GM19463 (cell line): ENCODE measurements around the gene LCORL.
"Not testable (repeated sequence)": the region's sequence is repeated elsewhere in the genome, so short reads cannot be mapped to it uniquely, and the experiment has no call there.

Experiments used
- ATAC-seq: cut with Tn5 transposase; IDR thresholded peaks from one replicate; pipeline ENCODE4 v1.9.1; 2021; ENCODE audit warnings: mild to moderate bottlenecking, moderate library complexity; ENCODE audit not compliant: unreplicated experiment

Gene LCORL

GRCh38 chr4:17861906-17862305 lies 159.6 kb downstream of the LCORL start:
- not testable (repeated sequence) for ATAC-seq

DNA sequence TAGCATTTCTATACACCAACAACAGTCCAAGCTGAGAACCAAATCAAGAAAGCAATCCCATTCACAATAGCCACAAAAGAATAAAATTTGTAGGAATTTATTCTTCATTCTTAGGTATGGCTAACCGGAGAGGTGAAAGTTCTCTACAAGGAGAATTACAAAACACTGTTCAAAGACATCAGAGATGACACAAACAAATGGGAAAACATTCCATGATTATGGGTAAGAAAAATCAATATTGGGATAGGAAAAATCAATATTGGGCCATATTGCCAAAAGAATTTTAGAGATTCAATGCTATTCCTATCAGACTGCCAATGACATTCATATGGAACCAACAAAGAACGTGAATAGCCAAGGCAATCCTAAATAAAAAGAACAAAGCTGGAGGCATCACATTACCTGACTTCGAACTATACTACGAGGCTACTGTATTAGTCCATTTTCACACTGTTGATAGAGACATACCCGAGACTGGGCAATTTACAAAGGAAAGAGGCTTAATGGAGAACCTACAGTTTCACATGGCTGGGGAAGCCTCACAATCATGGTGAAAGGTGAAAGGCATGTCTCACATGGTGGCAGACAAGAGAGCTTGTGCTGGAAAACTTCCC lies 161.7 kb downstream of the LCORL start:
- ATAC-seq = no peak

GRCh38 chr4:17854036-17854435 lies 167.5 kb downstream of the LCORL start:
- ATAC-seq = no peak

DNA sequence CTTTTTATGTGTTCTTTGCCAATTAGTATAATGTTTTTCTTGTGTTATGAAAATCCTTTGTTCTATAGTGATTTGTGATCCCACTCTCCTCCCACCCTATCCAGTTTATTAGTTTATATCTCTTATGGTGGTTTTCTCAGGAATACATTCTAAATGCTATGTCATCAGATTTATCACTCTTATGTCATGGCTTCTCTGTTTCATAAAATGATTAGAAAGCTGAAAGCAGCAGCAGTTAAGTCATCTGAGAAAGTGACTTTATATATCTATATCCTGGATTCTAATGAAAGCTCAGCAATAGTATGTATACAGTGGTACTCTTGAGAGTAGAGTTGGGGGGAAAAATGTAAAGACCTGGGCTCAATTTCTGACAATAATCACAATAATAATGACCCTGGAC lies 169.6 kb downstream of the LCORL start:
- ATAC-seq = no peak

GRCh38 chr4:17850295-17850694 lies 171.3 kb downstream of the LCORL start:
- not testable (repeated sequence) for ATAC-seq

DNA sequence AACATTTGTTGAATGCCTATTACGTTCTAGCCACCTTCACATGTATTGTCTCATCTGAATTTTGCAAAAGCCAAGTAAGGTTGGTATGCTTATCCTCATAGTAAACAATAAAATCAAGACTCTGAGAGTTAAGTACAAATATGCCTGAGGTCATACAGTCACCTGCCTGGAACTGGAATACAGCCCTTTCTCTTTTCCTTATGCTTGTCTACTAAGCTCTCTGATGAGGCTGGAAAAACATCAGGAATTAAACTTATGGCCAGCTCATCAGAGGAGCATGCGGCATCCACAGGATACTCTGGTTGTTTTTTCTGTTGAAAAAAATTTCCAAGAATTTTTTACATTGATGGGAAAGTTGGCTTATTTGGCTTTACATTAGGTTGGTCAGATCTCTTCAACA lies 175.3 kb downstream of the LCORL start:
- ATAC-seq = no peak

GRCh38 chr4:17823871-17824669 lies 197.5 kb downstream of the LCORL start:
- ATAC-seq = no peak

DNA sequence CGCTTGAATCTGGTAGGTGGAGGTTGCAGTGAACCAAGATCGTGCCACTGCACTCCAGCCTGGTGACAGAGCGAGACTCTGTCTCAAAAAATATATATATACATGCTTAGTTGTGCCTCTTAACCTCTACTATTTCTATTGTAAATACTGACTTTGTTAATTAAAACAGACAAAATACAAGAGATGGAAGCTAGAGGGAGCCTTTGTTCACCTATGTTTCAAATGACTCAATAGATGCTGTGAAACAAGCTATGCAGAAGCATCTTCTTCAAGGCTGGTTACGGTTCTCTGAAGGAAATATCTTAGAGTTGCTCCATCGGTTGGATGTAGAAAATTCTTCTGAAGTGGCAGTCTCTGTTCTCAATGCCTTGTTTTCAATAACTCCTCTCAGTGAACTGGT lies 204.5 kb downstream of the LCORL start:
- peak; percentile 79 for ATAC-seq

DNA sequence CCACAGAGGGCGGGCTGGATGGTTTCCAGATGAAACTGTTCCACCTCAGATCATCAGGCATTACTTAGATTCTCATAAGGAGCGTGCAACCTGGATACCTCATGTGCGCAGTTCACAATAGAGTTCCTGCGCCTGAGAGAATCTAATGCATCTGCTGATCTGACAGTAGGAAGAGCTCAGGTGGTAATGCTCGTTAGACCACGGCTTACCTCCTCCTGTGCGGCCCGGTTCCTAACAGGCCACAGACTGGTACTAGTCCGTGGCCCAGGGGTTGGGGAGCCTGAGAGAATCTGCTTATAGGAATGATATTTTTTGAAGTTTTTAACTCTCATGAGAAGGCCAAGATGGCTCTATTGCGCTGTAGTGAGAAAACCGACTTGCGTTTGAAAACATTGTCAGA lies 205.4 kb downstream of the LCORL start:
- ATAC-seq = no peak

DNA sequence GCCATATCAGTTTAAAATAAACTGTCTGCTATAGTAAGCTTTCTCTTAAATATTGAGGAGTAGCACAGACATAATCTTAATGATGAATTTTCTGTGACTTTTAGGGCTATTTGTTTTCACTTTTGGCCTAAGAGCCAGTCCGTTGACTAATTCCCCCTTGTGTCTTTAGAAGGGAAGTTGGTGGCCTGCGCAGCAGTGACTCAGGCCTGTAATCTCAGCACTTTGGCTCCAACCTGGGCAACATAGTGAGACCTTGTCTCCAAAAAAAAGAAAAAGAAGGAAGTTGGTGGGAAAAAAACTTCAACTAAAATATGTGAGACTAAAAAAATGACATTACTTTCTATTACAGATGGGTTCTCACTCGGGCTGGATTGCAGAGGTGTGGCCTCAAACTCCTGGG lies 207.4 kb downstream of the LCORL start:
- ATAC-seq = no peak

- ATAC-seq = no peak
These were observed 208.8 kb downstream of the LCORL start for GRCh38 chr4:17812801-17813200.

- ATAC-seq = no peak
These were observed 209.4 kb downstream of the LCORL start for GRCh38 chr4:17812125-17812524.

DNA sequence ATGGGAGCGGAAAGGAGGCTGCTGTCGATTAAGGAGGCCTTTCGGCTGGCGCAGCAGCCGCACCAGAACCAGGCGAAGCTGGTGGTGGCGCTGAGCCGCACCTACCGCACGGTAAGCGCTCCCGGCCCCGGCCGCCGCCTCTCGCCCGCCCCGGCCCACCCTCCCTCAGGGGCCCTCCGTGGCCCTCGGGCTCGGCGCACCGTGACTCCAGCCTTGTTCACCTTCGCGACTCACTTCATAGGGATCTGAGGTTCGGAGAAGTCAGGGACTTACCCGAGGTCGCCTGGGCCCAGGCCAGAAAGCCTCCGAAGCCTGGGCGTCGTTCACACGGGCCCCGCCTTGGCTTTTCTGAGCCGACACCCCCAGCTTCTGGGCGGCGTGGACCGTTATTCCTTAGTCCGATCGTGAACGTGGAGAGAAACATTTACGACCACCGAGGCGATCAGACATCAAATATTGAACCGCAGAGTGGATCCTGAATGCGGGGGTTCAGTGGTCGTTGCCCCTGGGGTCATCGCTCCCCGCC lies 210.4 kb downstream of the LCORL start:
- ATAC-seq = peak; percentile 24

- peak; percentile 89 for ATAC-seq
These were observed 211.1 kb downstream of the LCORL start, which contains the start of the genes DCAF16 and NCAPG for GRCh38 chr4:17810260-17811077. Gene DCAF16 (minus strand): TSS chr4:17810757. CDS start chr4:17804141, 6,616 bp downstream. Gene NCAPG (plus strand): TSS chr4:17810979. CDS start chr4:17811078, 99 bp downstream.

DNA sequence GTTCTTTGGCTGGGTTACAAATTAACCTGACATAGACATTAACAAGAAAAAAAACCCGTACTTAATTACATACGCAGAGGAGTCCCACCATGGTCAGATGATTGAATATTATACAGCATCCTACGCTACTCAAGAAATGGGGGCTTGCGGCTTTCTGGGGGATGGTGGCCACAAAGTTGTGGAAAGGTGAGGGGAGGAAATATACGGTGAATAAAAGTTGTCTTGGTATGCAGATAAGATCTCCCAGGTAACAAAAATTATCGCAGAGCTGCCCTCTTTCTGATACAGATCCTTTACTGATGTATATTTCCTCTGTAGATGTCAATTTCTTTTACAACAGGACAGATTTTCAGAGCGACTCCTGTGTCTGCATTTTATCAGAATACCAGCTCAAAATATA lies 211.9 kb downstream of the LCORL start:
- no peak for ATAC-seq

GRCh38 chr4:17807446-17807845 lies 214.1 kb downstream of the LCORL start:
- no peak for ATAC-seq

- ATAC-seq = no peak
These were observed 215.9 kb downstream of the LCORL start for GRCh38 chr4:17805580-17806155.

GRCh38 chr4:17797808-17798207 lies 223.7 kb downstream of the LCORL start:
- no peak for ATAC-seq

DNA sequence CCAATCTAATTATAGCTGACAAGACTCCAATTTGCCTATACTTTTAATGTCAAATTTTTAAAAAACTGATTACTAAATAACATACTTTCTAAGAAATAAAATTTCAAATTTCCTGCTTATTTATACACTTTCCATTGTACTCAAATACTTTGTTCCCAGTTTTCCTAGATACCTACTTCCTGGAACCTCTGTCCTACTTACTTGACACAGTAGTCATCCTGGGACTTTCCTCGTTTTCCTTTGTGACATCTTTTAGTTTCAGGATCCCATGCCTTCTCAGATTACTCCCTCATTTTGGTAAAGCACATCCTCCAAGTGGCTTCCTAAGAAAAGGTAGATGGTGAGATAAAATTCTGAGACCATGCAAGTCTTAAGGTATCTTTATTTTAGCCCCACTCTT lies 226.8 kb downstream of the LCORL start:
- no peak for ATAC-seq
